ENCODE data around the gene ZNF557. TPM values are rescaled to one million over a fixed set of nuclear protein-coding genes. Genes with fewer than 3 reads are reported as not detected.
"Not testable (repeated sequence)": the region's sequence is repeated elsewhere in the genome, so short reads cannot be mapped to it uniquely, and the experiment has no call there.

The ZNF557 gene
- total RNA-seq, result 1 to 10 TPM; 6.5 to 6.6 TPM

- ATAC-seq, result peak; percentile 100
- intact Hi-C loops (cut with DNase I), result no loop called here
- WGBS, 2 donors, result 1% methylated on average over 26 to 56 of the region's 56 CpGs
These were observed at the start of gene ZNF557 for GRCh38 chr19:7069042-7069903. Gene ZNF557, plus strand, starts transcription at chr19:7069703. Its CDS starts 5,372 bp downstream, at chr19:7075075.

GRCh38 chr19:7021331-7021730 is 48.2 kb upstream of the ZNF557 start, which contains the start of gene MBD3L2B:
Gene MBD3L2B, minus strand, starts transcription at chr19:7021431. Its CDS starts 34 bp downstream, at chr19:7021397.
- H3K27ac ChIP-seq; H3K9me3 ChIP-seq; H3K4me3 ChIP-seq; H3K27me3 ChIP-seq; DNase-seq; H3K4me1 ChIP-seq; ATAC-seq; H3K36me3 ChIP-seq (replicated peaks in 1 of 2; ENCODE audit: insufficient read depth in 1 of 2, low read depth in 2 of 2); intact Hi-C loops (cut with DNase I): not testable (repeated sequence)
- WGBS, 2 donors, result no CpG with 5 or more reads among the region's 6 CpGs

More at GRCh38 chr19:7069042-7069903, at the start of gene ZNF557:
- Histone ChIP-seq H3K27me3 (no peaks in the 10 kb centered on the region), H3K27ac (peak within 1 kb of the TSS; percentile 48 to 94 (median 71)), H3K9me3 (no peaks in the 10 kb centered on the region), H3K36me3 (replicated peaks in 1 of 2; ENCODE audit: insufficient read depth in 1 of 2, low read depth in 2 of 2) (peaks cover 3 to 19% of the 10 kb centered on the region in 2 donors), H3K4me3 (peak within 1 kb of the TSS; percentile 68 to 99), H3K4me1 (peaks cover 12% of the 10 kb centered on the region)
- peak in 2 of 3 donors; percentile 72 to 74 for TF ChIP-seq POLR2A (IDR thresholded peaks at IDR 0.05)
- TF ChIP-seq CTCF (IDR thresholded peaks at IDR 0.05), result no peak
- DNase-seq, result peak; percentile 99 to 100 (median 100)

GRCh38 chr19:7028790-7029189 is 40.7 kb upstream of the ZNF557 start:
- H3K27ac ChIP-seq; ATAC-seq; intact Hi-C loops (cut with DNase I); H3K9me3 ChIP-seq; H3K36me3 ChIP-seq (replicated peaks in 1 of 2; ENCODE audit: insufficient read depth in 1 of 2, low read depth in 2 of 2); H3K4me1 ChIP-seq; H3K27me3 ChIP-seq; H3K4me3 ChIP-seq; DNase-seq: not testable (repeated sequence)
- WGBS, 2 donors, result no CpG with 5 or more reads among the region's 1 CpG

GRCh38 chr19:7030278-7030677 is 39.2 kb upstream of the ZNF557 start, which contains the start of gene MBD3L5:
Gene MBD3L5, plus strand, starts transcription at chr19:7030578. Its CDS starts 34 bp downstream, at chr19:7030612.
- H3K36me3 ChIP-seq (replicated peaks in 1 of 2; ENCODE audit: insufficient read depth in 1 of 2, low read depth in 2 of 2); DNase-seq; H3K27me3 ChIP-seq; H3K4me1 ChIP-seq; H3K9me3 ChIP-seq; intact Hi-C loops (cut with DNase I); H3K4me3 ChIP-seq; H3K27ac ChIP-seq; ATAC-seq: not testable (repeated sequence)
- 49% methylated on average over 2 of the region's 9 CpGs; no CpG with 5 or more reads in 1 of the 2 donors for WGBS, 2 donors

GRCh38 chr19:7040079-7040478 is 29.4 kb upstream of the ZNF557 start, which contains the start of gene MBD3L4:
Gene MBD3L4, minus strand, starts transcription at chr19:7040179. Its CDS starts 35 bp downstream, at chr19:7040144.
- intact Hi-C loops (cut with DNase I); H3K4me1 ChIP-seq; H3K9me3 ChIP-seq; H3K36me3 ChIP-seq (replicated peaks in 1 of 2; ENCODE audit: insufficient read depth in 1 of 2, low read depth in 2 of 2); ATAC-seq; H3K27me3 ChIP-seq; H3K27ac ChIP-seq; H3K4me3 ChIP-seq; DNase-seq: not testable (repeated sequence)
- WGBS, 2 donors, result 40% methylated on average over 1 of the region's 9 CpGs; no CpG with 5 or more reads in 1 of the 2 donors

GRCh38 chr19:7041563-7041962 is 27.9 kb upstream of the ZNF557 start:
- H3K4me3 ChIP-seq; H3K4me1 ChIP-seq; H3K27me3 ChIP-seq; H3K36me3 ChIP-seq (replicated peaks in 1 of 2; ENCODE audit: insufficient read depth in 1 of 2, low read depth in 2 of 2); ATAC-seq; H3K27ac ChIP-seq; DNase-seq; H3K9me3 ChIP-seq; intact Hi-C loops (cut with DNase I): not testable (repeated sequence)
- WGBS, 2 donors, result no CpG with 5 or more reads among the region's 2 CpGs

- H3K4me3 ChIP-seq; H3K27me3 ChIP-seq; H3K36me3 ChIP-seq (replicated peaks in 1 of 2; ENCODE audit: insufficient read depth in 1 of 2, low read depth in 2 of 2); H3K4me1 ChIP-seq; H3K9me3 ChIP-seq; DNase-seq; ATAC-seq; intact Hi-C loops (cut with DNase I); H3K27ac ChIP-seq: not testable (repeated sequence)
- no CpG with 5 or more reads among the region's 7 CpGs for WGBS, 2 donors
These were observed 20.5 kb upstream of the ZNF557 start, which contains the start of gene MBD3L2 for GRCh38 chr19:7049021-7049420. Gene MBD3L2, plus strand, starts transcription at chr19:7049321. Its CDS starts 53 bp downstream, at chr19:7049374.

GRCh38 chr19:7051421-7051820 is 18.1 kb upstream of the ZNF557 start:
- H3K9me3 ChIP-seq; H3K36me3 ChIP-seq (replicated peaks in 1 of 2; ENCODE audit: insufficient read depth in 1 of 2, low read depth in 2 of 2); ATAC-seq; H3K27me3 ChIP-seq; H3K4me3 ChIP-seq; DNase-seq; H3K4me1 ChIP-seq; intact Hi-C loops (cut with DNase I); H3K27ac ChIP-seq: not testable (repeated sequence)
- WGBS, 2 donors, result 75% methylated on average over 3 of the region's 5 CpGs; no CpG with 5 or more reads in 1 of the 2 donors

- ATAC-seq; H3K4me1 ChIP-seq; DNase-seq; intact Hi-C loops (cut with DNase I); H3K27me3 ChIP-seq; H3K36me3 ChIP-seq (replicated peaks in 1 of 2; ENCODE audit: insufficient read depth in 1 of 2, low read depth in 2 of 2); H3K4me3 ChIP-seq; H3K9me3 ChIP-seq; H3K27ac ChIP-seq: not testable (repeated sequence)
- WGBS, 2 donors, result 91 to 93% methylated on average over 7 of the region's 7 CpGs
These were observed 16.6 kb upstream of the ZNF557 start for GRCh38 chr19:7052896-7053295.

- 91 to 92% methylated on average over 12 of the region's 14 CpGs for WGBS, 2 donors
- DNase-seq; H3K36me3 ChIP-seq (replicated peaks in 1 of 2; ENCODE audit: insufficient read depth in 1 of 2, low read depth in 2 of 2); intact Hi-C loops (cut with DNase I); ATAC-seq; H3K27ac ChIP-seq; H3K27me3 ChIP-seq; H3K4me1 ChIP-seq; H3K9me3 ChIP-seq; H3K4me3 ChIP-seq: not testable (repeated sequence)
These were observed 14.7 kb upstream of the ZNF557 start for GRCh38 chr19:7054635-7055368.

Measured in body of pancreas (tissue), 4 donors.